NCI-H524 (cell line): Measurements from ENCODE around the gene ITK.
"Not testable (repeated sequence)": the region's sequence is repeated elsewhere in the genome, so short reads cannot be mapped to it uniquely, and the experiment has no call there.

ENCODE experiments used
- DNase-seq, 2 experiments: peaks; one replicate each; lab custom pipeline; 2025; lab: John Stamatoyannopoulos, UW

The ITK gene

DNA sequence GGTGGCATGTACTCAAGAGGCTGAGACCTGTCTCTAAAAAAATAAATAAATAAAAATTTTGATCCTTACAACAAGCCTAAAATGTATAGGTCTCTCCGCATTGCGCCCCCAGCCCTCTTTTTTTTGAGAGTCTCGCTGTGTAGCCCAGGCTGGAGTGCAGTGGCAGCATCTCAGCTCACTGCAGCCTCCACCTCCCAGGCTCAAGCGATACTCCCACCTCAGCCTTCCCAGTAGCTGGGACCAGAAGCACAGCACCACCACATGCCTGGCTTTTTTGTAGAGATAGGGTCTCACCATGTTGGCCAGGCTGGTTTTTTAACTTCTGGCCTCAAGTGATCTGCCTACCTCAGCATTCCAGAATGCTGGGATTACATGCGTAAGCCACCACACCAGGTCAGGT is 12.4 kb upstream of the ITK start:
- DNase-seq = no peak

DNA sequence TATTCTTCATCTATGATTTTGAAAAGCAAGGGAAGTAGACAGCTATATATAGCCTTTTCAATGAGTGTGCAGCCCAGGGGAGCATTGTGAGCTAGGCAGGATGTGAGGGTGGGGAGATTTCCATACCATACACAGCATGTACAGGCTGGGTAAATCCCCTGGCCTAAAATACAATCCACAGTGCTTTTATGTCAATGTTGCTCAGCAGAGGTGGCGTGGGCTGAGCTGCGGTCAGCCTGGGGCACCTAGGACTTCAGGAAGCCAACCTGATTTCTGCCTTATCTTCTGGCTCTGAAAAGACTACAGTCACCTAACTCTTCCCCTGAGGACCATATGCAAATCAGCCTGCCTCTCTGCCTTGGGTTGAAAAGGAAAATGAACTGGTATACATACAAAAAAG is 8.2 kb upstream of the ITK start:
- no peak for DNase-seq

DNA sequence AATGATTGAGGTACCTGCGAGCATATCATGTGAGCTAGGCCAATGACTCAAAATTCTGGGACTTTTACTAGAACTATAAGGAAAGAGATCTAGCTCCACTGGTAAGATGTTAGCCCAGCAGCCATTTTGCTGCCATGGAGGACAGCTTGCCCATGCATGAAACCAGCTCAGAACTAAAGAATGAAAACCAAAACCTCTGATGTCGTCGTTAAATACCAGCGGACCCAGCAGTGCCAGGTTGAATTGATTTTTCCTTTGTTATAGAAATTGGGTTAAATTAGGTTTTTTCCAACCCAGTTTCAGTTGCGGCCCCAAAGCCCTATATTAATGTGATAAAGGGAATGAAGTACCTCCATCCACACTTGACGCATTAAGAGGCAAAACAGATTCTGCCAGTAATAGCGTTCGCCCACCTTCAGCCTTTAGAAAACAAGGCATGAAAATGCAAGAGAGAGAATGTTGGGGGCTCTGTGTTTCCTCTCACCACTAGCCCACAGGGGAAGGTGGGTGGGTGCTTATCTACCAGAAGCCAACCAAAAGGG is 5.5 kb upstream of the ITK start:
- DNase-seq = no peak

DNA sequence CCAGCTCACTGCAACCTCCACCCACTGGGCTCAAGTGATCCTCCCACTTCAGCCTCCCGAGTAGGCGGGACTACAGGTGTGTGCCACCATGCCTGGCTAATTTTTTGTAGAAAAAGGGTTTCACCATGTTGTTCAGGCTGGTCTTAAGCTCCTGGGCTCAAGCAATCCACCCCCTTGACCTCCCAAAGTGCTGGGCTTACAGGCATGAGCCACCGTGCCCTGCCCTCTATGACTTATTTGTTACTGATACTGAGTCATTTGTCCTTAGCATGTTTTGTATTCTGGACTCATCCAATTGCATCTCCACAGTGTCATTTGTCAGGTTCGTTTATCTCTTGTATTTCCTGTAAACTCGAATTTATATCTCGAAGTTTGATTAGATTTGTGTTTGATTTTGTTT is 2.7 kb upstream of the ITK start:
- no peak for DNase-seq

DNA sequence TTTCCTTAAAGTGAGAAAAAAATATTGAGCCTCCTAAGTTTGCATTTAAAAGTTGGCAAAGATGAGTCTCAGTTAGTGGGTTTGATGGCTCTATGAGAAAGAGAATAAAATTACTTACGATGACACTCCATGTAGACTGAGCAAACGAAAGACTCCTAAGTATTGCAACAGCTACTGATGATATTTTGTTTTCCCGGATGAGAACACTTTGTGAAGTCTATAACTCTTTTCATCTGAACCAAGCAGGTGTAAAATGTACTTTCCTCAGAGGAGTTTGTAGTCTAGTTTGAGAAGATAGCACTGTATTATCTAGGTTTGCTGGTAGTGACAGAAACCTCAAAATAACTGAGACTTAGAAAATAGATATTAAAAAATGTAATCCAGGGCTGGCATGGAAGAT is 1.7 kb upstream of the ITK start:
- no peak for DNase-seq

DNA sequence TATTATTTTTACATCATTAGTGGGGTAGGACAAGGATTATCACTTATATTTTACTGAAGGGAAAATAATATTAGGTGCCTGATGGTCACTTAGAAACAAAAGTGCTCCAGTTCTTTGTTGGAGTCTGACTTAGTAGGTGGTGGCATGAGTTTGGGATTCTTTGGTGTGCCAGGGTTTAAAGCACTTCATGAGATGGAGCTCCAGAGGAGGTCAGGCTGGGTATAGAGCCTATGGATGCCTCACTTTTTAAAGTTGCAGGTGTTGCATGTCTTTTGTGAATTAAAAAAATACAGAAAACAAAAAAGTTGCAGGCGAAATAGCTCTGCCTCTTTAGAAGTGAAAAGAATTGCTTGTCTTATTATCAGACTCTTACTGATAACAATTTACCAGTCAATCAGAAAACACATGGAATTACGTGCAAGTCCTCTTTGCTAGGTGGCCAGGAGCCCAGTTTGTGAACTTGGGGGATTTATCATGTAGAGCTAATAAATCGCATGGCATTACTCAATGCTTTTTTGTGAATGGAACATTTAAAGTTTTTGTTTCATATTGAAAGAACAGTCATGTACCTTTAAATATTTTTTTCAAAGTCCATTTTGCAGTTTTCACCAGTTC is 1.6 kb downstream of the ITK start:
- DNase-seq = no peak

DNA sequence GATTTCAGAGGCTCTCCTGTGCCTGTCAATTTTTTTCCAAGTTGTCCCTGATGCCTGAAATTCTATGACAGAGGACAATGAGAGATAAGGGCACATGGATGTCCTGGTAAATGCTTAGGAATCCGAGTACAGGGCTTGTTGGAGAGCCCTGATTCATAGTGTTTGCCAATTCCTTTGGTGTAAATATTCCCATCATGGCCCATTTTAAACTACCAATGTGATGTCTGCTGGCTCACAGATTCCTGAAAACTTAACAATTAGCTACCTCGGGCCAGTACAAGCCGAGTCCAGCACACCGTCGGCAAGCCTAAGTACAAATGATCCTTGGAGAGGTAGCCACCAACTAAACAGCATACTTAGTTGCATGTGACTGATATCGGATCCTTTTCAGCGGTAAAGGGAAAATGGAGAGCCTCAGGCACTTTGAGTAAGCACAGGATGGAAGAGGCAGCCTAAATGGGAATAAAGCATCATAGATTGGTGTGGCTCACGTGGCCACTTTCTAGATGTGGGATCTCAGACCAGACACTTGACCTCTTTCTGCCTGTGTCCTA is 3.6 kb downstream of the ITK start:
- no peak for DNase-seq

DNA sequence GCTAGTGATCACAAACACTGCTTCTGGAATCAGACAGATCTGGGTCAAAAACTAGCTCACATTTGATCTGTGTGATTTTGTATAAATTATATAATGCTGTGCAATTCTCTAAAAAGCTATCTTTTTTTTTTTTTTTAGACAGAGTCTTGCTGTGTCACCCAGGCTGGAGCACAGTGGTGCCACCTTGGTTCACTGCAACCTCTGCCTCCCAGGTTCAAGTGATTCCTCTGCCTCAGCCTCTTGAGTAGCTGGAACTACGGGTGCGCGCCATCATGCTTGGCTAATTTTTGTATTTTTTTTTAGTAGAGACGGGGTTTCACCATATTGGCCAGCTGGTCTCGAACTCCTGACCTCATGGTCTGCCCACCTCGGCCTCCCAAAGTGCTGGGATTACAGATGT is 4.5 kb downstream of the ITK start:
- DNase-seq = not testable (repeated sequence)

DNA sequence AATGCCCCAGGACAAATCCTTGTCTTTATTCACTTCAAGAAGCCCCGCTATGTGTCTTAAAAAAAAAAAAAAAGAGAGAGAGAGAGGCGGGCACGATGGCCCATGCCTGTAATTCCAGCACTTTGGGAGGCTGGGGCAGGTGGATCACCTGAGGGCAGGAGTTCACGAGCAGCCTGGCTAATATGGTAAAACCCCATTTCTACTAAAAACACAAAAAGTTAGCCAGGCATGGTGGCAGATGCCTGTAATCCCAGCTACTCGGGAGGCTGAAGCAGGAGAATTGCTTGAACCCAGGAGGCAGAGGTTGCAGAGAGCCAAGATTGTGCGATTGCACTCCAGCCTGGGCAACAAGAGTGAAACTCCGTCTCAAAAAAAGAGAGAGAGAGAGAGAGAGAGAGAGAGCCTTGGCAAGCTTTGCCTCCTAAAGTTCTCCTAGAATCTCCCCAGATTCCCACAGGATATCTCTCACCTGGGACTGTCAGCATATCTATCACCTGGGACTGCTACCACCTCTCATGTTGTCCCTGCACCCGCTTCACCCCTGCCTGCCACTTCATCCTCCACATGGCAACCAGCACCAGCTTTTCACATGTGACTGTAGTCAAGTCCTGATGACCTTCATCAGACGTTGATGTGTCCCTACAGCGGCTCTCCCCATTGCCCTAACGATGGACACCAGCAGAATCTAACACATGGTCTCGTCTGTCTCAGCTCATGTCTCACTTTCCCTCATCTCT is 5.8 kb downstream of the ITK start:
- DNase-seq = no peak

DNA sequence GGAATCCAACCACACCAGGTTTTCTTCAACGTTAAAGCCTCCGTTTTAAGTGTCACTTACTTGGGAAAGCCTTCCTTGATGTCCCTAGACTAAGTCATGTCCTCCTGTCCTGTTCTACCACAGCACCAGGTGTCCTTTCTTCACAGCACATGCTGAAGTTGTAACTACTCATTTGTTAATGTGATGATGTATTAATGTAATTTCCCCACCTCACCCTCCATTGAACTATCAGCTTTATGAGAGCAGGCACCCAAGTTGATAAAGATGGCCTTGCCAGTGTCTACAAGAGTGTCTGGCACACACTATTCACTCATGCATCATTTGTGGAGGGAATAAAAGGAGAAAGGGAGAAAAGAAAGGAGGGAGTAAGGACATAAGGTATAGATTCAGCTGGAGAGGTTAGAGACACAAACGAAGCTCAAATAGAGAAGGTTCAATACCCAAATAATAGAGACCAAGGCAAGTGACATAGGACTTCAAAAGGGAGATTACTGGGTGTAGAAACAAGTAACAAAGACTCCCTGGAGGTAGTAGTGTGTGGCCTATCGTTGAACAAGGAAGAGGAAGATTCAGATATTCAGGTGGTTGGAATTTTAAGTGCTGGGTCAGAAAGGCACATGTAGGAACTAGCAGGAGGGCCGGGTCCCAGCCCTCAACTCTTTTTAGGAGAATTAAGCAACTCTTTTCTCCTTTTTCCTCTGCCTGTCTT is 6.6 kb downstream of the ITK start:
- DNase-seq = no peak

DNA sequence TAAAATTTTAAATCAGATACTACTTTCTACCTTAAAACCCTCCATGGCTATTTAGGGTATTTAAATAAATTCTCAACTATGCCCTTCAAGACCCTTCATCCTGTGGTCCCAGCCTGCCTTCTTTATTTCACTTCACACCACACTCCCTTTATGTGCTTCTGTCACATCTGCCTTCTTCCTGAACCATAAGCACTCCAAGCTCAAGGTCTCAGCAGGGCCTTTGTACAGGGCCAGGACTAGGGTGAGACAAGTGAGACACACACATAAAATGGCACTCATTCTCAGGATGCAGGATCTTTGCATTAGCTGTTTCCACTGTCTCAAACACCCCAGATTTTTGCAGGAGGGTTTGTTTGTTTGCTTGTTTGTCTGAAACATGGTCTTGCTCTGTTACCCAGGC is 7.6 kb downstream of the ITK start:
- DNase-seq = no peak

DNA sequence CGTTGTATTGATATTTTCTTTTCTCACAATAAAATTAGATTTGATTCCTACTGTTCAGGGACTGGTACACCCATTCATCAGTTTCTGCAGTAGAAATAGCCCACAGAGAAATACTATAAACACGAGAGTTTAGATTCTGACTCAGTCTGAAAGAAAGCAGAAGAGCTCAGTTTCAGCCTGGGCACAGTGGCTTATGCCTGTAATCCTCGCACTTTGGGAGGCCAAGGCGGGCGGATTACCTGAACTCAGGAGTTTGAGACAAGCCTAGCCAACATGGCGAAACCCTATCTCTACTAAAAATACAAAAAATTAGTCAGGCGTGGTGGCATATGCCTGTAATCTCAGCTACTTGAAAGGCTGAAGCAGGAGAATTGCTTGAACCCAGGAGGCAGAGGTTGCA is 8.6 kb downstream of the ITK start:
- DNase-seq = no peak

DNA sequence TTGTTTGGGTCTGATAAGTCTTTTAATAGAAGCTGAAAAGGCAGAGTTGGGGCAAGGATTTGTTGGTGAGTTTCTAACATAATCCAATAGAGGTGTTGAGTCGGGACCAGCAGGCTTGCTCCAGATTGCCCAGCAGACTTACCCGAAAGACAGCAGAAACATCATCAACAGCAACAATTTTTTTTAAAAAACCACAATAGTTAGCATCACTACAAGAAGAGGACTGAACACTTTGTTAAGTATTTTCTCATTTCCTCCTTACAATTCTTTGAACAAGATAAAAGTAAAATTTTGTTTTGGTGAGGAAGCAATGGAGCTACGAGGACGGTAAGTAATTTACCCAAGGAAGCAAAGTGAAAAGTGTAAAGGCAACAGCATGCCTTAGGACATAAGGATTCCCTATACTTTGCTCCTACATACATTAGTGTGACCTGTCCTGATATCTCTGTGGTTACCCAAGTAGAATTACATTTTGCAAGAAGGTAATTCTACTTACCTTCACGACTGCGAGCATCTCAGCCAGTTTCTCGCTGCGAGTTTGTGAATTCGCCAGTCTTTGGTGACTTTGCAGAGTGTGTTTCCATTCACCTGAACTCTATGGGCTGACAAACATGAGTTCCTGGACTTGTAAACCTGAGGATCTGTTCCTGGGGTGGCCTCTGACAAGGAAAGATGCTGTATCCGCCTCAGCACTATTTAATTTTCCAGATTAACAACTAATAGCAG is 13.2 kb downstream of the ITK start:
- DNase-seq = no peak

DNA sequence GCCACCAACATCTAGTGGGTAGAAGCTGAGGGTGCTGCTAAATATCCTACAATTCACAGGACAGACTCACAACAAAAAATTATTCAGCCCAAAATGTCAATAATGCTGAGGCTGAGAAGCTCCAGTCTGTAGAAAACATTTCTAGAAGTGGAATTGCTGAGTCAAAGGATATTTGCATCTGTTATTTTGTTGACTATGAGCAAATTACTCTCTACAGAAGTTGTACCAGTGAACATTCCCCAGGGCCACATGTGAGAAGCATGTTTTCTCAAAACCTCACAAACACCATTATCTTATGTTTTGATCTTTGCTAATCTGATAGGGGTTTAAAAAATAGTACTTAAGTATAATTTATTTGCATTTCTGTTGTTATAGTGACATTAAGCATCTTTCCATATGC is 15.4 kb downstream of the ITK start:
- no peak for DNase-seq

DNA sequence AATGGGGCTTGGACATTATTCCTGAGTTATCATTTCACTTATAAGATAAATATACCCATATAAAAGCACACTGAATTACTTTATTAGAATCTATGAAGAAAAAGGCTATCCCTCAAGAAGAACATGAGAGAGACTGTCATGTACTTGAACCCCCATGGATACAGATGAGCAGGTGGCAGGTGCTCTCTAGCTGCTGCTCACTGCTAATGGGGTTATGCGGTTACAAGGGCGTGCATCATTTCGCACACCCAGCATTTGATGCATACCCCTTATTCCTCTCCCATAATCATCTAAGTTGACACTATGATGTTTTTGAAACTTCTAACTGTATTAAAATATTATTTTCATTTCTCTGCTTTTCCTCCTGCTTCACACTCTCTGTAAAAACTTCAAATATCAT is 16.4 kb downstream of the ITK start:
- DNase-seq = peak in 1 of 2 experiments; percentile 59

DNA sequence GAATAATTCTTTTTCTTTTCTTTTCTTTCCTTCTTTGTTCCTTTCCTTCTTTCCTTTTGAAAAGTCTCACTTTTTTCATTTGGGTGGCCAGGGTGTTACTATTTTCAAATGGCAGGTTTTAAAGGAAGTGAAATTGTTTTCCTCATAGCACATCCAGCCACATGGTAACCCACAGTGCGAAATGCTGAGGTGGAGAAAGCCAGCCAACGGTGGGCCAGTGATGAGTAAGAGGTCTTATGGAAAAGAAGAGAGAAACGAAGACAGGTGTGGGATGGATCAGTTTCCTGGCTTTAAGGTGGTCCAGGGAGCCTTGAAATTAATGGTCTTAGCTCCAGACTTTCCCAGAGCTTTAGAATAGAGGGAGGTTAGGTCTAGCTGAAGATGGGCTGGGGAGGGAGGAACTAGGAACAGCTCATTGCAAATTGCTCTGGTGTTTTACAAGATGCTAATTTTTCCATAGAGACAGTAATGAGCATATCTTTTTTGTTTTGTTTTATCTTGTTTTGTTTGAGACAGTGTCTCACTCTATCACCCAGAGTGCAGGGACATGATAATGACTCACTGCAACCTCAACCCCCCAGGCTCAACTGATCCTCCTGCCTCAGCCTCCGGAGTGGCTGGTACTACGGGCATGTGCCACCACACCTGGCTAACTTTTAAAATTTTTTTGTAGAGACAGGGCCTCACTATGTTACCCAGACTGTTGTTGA is 17.8 kb downstream of the ITK start:
- no peak for DNase-seq

DNA sequence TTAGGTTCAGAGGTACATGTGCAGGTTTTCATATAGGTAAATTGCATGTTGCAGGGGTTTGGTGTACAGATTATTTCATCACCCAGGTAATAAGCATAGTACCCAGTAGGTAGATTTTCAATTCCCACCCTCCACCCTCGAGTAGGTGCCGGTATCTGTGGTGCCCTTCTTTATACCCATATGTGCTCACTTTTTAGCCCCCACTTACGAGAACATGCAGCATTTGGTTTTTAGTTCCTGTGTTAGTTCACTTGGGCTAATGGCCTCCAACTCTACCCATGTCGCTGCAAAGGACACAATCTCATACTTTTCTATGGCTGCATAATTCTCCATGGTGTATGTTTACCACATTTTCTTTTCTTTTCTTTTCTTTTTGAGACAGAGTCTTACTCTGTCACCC is 21.2 kb downstream of the ITK start:
- no peak for DNase-seq

DNA sequence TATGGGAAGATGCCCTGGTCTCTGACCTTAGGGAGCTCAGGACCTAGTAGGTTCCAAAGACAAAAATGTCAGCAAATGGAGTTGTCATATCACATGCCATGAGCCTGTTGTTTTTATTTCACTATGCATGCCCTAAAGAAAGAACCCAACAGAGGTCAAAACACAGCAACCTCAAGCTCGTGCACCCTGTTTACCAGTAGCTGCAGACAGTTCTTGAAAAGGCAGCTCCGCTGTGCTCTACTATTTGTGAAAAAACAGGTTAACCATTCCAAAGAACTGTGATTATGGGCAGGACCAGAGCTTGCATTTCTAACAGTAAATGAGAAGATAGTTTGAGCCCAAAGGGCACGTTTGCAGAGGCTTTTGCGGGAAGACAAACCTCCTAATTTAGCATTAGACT is 22.8 kb downstream of the ITK start:
- DNase-seq = no peak

DNA sequence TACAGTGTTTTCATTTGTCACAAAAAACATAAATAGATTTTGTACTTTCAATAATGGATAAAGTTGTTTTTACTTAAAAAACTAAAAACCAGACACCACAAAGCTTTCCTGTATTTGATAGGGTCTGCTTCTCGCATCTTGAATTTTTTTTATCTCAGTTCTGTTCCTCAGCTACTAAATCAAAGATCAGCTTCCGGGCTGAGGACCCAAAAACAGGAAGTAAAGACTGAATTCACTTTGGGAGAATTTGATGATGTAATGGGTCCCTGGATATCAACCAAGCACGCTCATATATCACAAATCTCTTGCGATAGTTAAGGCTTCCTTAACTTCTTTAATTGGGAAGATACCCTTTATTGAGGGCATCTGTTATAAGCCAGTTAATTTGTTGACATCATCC is 24.1 kb downstream of the ITK start:
- DNase-seq = no peak

DNA sequence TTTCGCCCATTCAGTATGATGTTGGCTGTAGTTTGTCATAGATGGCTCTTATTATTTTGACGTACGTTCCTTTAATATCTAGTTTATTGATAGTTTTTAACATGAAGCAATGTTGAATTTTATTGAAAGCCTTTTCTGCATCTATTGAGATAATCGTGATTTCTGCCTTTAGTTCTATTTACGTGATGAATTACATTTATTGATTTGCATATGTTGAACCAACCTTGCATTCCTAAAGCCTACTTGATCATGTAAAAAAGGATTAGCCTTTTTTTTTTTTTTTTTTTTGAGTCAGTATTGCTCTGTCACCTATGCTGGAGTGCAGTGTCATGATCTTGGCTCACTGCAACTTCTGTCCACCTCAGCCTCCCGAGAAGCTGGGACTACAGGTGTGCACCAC is 25.1 kb downstream of the ITK start:
- no peak for DNase-seq

DNA sequence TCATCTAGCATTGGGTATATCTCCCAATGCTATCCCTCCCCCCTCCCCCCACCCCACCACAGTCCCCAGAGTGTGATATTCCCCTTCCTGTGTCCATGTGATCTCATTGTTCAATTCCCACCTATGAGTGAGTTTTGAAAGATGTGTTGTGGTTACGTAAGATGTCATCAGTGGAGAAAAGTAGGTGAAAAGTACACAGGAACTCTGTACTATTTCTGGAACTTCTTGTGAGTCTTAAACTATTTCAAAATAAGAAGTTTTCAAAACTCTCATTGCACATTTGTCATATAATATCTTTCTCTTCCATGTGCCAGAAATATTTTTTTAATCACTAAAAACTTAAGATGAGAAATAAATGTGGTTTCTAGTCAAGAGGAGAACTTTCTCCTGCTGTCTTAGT is 30.0 kb downstream of the ITK start:
- DNase-seq = not testable (repeated sequence)

DNA sequence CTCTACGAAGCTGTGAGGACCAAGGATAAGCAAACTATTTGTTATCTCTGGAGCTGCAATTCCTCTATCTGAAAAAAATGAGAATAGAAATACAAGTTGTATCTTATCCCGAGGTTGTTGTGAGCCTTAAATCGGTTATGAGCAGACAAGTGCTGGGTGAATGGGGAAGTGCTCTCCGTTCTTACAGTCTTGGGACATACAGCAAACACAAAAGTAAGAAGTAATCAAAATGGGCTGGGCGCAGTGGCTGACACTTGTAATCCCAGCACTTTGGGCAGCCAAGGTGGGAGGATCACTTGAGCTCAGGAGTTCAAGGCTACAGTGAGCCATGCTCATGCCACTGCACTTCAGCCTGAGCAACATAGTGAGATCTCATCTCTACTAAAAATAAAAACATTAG is 31.7 kb downstream of the ITK start:
- no peak for DNase-seq
